ENCODE results near the gene TMEM272.

- no peak for TF ChIP-seq CTCF (IDR thresholded peaks at IDR 0.05)
- TF ChIP-seq ZFX (IDR thresholded peaks at IDR 0.05; ENCODE audit: borderline replicate concordance) = no peak
Measured at GRCh38 chr13:51780099-51780498, 64.9 kb downstream of the TMEM272 start.
